ENCODE results near the gene TRAM2. TPM values are rescaled to one million over a fixed set of nuclear protein-coding genes. Genes with fewer than 3 reads are reported as not detected.
A peak's percentile ranks its signal among the peaks of the same experiment; 100 is the strongest.

The TRAM2 gene
- total and polyA plus RNA-seq, 2 donors (not counting 3 experiments of a cell fraction or from before 2014, with no cell fraction given): 85.7 to 98.6 TPM

GRCh38 chr6:52509281-52510212 lies 67.3 kb downstream of the TRAM2 start:
- Histone ChIP-seq H3K27ac (ENCODE audit: insufficient read depth, low read depth, low read length) (peak overlapping the region; percentile 89), H3K79me2 (ENCODE audit: control insufficient read depth, insufficient read depth, low read length) (no peaks in the 10 kb centered on the region), H3K36me3 (ENCODE audit: control insufficient read depth in 2 of 2, extremely low read depth in 1 of 2, insufficient read depth in 2 of 2, low read length in 2 of 2) (peaks cover 27 to 44% of the 10 kb centered on the region in 2 experiments), H2AFZ (ENCODE audit: low read depth, low read length) (no peak overlapping the region), H3K4me2 (ENCODE audit: insufficient read depth, low read length) (peak overlapping the region; percentile 32), H4K20me1 (replicated peaks; ENCODE audit: control insufficient read depth, extremely low read depth, insufficient read depth, low read length) (no peaks in the 10 kb centered on the region), H3K9ac (replicated peaks; ENCODE audit: extremely low read depth, insufficient read depth, low read length) (peak overlapping the region; percentile 13), H3K4me1 (ENCODE audit: control insufficient read depth, extremely low read depth, insufficient read depth, low read length) (peaks cover 60% of the 10 kb centered on the region), H3K4me3 (replicated peaks in 1 of 3; ENCODE audit: insufficient read depth in 1 of 3, low read depth in 1 of 3, low read length in 3 of 3) (no peak overlapping the region), H3K9me1 (replicated peaks; ENCODE audit: control insufficient read depth, extremely low read depth, insufficient read depth, low read length) (no peaks in the 10 kb centered on the region), H3K27me3 (ENCODE audit: control insufficient read depth in 2 of 2, insufficient read depth in 2 of 2, low read length in 2 of 2) (no peaks in the 10 kb centered on the region), H3K9me3 (replicated peaks; ENCODE audit: control insufficient read depth, insufficient read depth, low read length) (no peaks in the 10 kb centered on the region)
- DNase-seq (ENCODE audit: low read depth, low spot score): peak; percentile 50
- intact Hi-C loops (cut with micrococcal nuclease): loop anchor here (1.0 to 10.0 kb wide), 2 partner anchors 26 to 485 kb away; partner anchors contain the start of gene GSTA4
- TF ChIP-seq FOS (IDR thresholded peaks at IDR 0.05; ENCODE audit: borderline replicate concordance, insufficient read depth, low read length): peak; percentile 45
- TF ChIP-seq POLR2AphosphoS5 (IDR thresholded peaks at IDR 0.05; ENCODE audit: insufficient read depth, low read depth, low read length): peak; percentile 63
- peak; percentile 61 for TF ChIP-seq JUN (IDR thresholded peaks at IDR 0.05; ENCODE audit: borderline replicate concordance, insufficient read depth, insufficient read length, low read depth)
- no peak for TF ChIP-seq MYC (IDR thresholded peaks at IDR 0.05; ENCODE audit: low read depth, low read length)
- no peak for TF ChIP-seq MAX (IDR thresholded peaks at IDR 0.05; ENCODE audit: insufficient read depth, insufficient read length)
- peak; percentile 33 for TF ChIP-seq POLR2A (IDR thresholded peaks at IDR 0.05; ENCODE audit: low read depth, low read length)
- TF ChIP-seq GATA2 (IDR thresholded peaks at IDR 0.05; ENCODE audit: insufficient read depth, insufficient read length, low read depth, low read length): no peak
- TF ChIP-seq CTCF (IDR thresholded peaks at IDR 0.05; ENCODE audit: extremely low read depth in 1 of 2, insufficient read depth in 1 of 2, low read depth in 1 of 2, low read length in 2 of 2): no peak
- no peak for TF ChIP-seq EZH2 (IDR thresholded peaks at IDR 0.05; ENCODE audit: borderline replicate concordance, low read depth, low read length, severe bottlenecking)
- dilution Hi-C loops (cut with MboI; ENCODE audit: extremely low pct_ligation_motif_present, low sequenced_read_pairs): no loop called here
- ChIA-PET POLR2A (interaction anchor here (1.1 kb wide), 1 partner anchor 86 kb away, joined by 4 read pairs; no protein-coding TSS in a partner anchor), CTCF (interaction anchor here (0.8 kb wide), 1 partner anchor 89 kb away, joined by 3 read pairs; the partner anchor contains the start of gene EFHC1)
- FAIRE-seq: peak; percentile 70
- BruUV-seq (replicated peaks): no TSS peak

Data from endothelial cell of umbilical vein (primary cell).